HEK293 (cell line): ENCODE measurements around the gene NTRK3.

Source experiments
- CTCF ChIA-PET: fragments of 350-600 bp; formaldehyde crosslinking; extraction: SDS; loops from one replicate; lab custom pipeline; 2021; ENCODE audit warnings: antibody characterized with exemption; lab: Yijun Ruan, JAX
- POLR2A ChIA-PET: fragments of 300-600 bp; formaldehyde crosslinking; extraction: SDS; loops from one replicate; lab custom pipeline; 2020; ENCODE audit warnings: antibody characterized with exemption, inconsistent platforms; lab: Yijun Ruan, JAX
- H3K27ac ChIP-seq: fragments of 200-500 bp; sonication (Bioruptor generic); 2 replicates; pipeline ENCODE4 v1.5.1; 2014; ENCODE audit warnings: low read depth, low read length, control low read depth, inconsistent platforms; ENCODE audit errors: extremely low read depth
- H3K36me3 ChIP-seq, 2 experiments: fragments of 200-500 bp in 1 of 2; sonication (Bioruptor generic) in 1 of 2; 1 replicate in 1 of 2; 2 replicates in 1 of 2; pipeline ENCODE4 v1.5.1; 2014 to 2017; ENCODE audit warnings: inconsistent platforms in 2 of 2, low read length in 2 of 2; ENCODE audit not compliant: control insufficient read depth in 2 of 2, insufficient read depth in 1 of 2
- H3K4me1 ChIP-seq: fragments of 200-500 bp; sonication (Bioruptor generic); 2 replicates; pipeline ENCODE4 v1.5.1; 2014; ENCODE audit warnings: mild to moderate bottlenecking, low read length, inconsistent platforms; ENCODE audit not compliant: control insufficient read depth, insufficient read depth
- H3K4me3 ChIP-seq: 2 replicates; pipeline ENCODE4 v1.5.1; 2011; ENCODE audit warnings: low read depth, mild to moderate bottlenecking, control low read depth, low read length, moderate library complexity
- H3K9me3 ChIP-seq: fragments of 200-500 bp; sonication (Bioruptor generic); 2 replicates; pipeline ENCODE4 v1.5.1; 2014; ENCODE audit warnings: low read depth, low read length, inconsistent platforms; ENCODE audit not compliant: control insufficient read depth, insufficient read depth
- KLF16 ChIP-seq: fragments of 450-650 bp; formaldehyde crosslinking; IDR thresholded peaks from 2 replicates; pipeline ENCODE4 v1.5.1; 2017; ENCODE audit warnings: missing biosample characterization, missing genetic modification characterization
- MEIS1 ChIP-seq: sonication (generic); formaldehyde crosslinking; IDR thresholded peaks from 2 replicates; pipeline ENCODE4 v1.8.1; 2022; ENCODE audit warnings: missing genetic modification reagents, mild to moderate bottlenecking, borderline replicate concordance
- TCF7L2 ChIP-seq: IDR thresholded peaks from 2 replicates; pipeline ENCODE4 v1.6.1; 2011; ENCODE audit warnings: low read depth, mild to moderate bottlenecking, inconsistent platforms, low read length, moderate library complexity, borderline replicate concordance
- ZBTB21 ChIP-seq: fragments of 450-650 bp; formaldehyde crosslinking; IDR thresholded peaks from 2 replicates; pipeline ENCODE4 v1.5.1; 2017; ENCODE audit warnings: missing biosample characterization, missing genetic modification characterization
- ZBTB7A ChIP-seq: fragments of 450-650 bp; formaldehyde crosslinking; IDR thresholded peaks from 2 replicates; pipeline ENCODE4 v1.5.1; 2016; ENCODE audit warnings: low read depth, missing biosample characterization, missing genetic modification characterization
- ZNF121 ChIP-seq: fragments of 450-650 bp; formaldehyde crosslinking; IDR thresholded peaks from 2 replicates; pipeline ENCODE4 v1.5.1; 2016; ENCODE audit warnings: missing biosample characterization, missing genetic modification characterization
- ZNF174 ChIP-seq: fragments of 450-650 bp; formaldehyde crosslinking; IDR thresholded peaks from 2 replicates; pipeline ENCODE4 v1.5.0; 2017; ENCODE audit warnings: missing biosample characterization, mild to moderate bottlenecking, missing genetic modification characterization
- ZNF184 ChIP-seq: fragments of 450-650 bp; IDR thresholded peaks from 2 replicates; pipeline ENCODE4 v1.5.1; 2018; ENCODE audit warnings: missing biosample characterization, mild to moderate bottlenecking, missing genetic modification characterization
- ZNF23 ChIP-seq: fragments of 450-650 bp; formaldehyde crosslinking; IDR thresholded peaks from 2 replicates; pipeline ENCODE4 v1.5.1; 2016; ENCODE audit warnings: missing biosample characterization, missing genetic modification characterization, borderline replicate concordance
- ZNF239 ChIP-seq: fragments of 450-650 bp; formaldehyde crosslinking; IDR thresholded peaks from 2 replicates; pipeline ENCODE4 v1.5.1; 2016; ENCODE audit warnings: missing biosample characterization, missing genetic modification characterization
- ZNF266 ChIP-seq: fragments of 450-650 bp; formaldehyde crosslinking; IDR thresholded peaks from 2 replicates; pipeline ENCODE4 v1.5.1; 2016; ENCODE audit warnings: missing biosample characterization, missing genetic modification characterization, low read depth
- ZNF544 ChIP-seq: fragments of 450-650 bp; formaldehyde crosslinking; IDR thresholded peaks from 2 replicates; pipeline ENCODE4 v1.5.0; 2017; ENCODE audit warnings: missing biosample characterization, missing genetic modification characterization
- ZNF610 ChIP-seq: fragments of 450-650 bp; formaldehyde crosslinking; IDR thresholded peaks from 2 replicates; pipeline ENCODE4 v1.5.1; 2016; ENCODE audit warnings: missing biosample characterization, missing genetic modification characterization, borderline replicate concordance
- ZNF677 ChIP-seq: fragments of 450-650 bp; IDR thresholded peaks from 2 replicates; pipeline ENCODE4 v1.5.0; 2018; ENCODE audit warnings: missing biosample characterization, mild to moderate bottlenecking, missing genetic modification characterization, moderate library complexity
- ZNF768 ChIP-seq: fragments of 450-650 bp; formaldehyde crosslinking; IDR thresholded peaks from 2 replicates; pipeline ENCODE4 v1.5.1; 2018; ENCODE audit warnings: missing biosample characterization, mild to moderate bottlenecking, missing genetic modification characterization
- ZNF776 ChIP-seq: fragments of 450-650 bp; formaldehyde crosslinking; IDR thresholded peaks from 2 replicates; pipeline ENCODE4 v1.5.0; 2017; ENCODE audit warnings: missing biosample characterization, missing genetic modification characterization, borderline replicate concordance
- TF ChIP-seq, protein P1 (sequence below): fragments of 450-650 bp; formaldehyde crosslinking; IDR thresholded peaks from 2 replicates; pipeline ENCODE4; 2016; ENCODE audit warnings: missing biosample characterization, missing genetic modification characterization
- TF ChIP-seq, protein P2 (sequence below): fragments of 450-650 bp; formaldehyde crosslinking; IDR thresholded peaks from 2 replicates; pipeline ENCODE4 v1.5.1; 2016; ENCODE audit warnings: missing biosample characterization, missing genetic modification characterization
- TF ChIP-seq, protein P3 (sequence below): fragments of 450-650 bp; formaldehyde crosslinking; IDR thresholded peaks from 2 replicates; pipeline ENCODE4 v1.5.1; 2017; ENCODE audit warnings: missing biosample characterization, missing genetic modification characterization
- TF ChIP-seq, protein P4 (sequence below): fragments of 450-650 bp; formaldehyde crosslinking; IDR thresholded peaks from 2 replicates; pipeline ENCODE4 v1.5.1; 2016; ENCODE audit warnings: missing biosample characterization, missing genetic modification characterization
- TF ChIP-seq, protein P5 (sequence below): fragments of 450-650 bp; formaldehyde crosslinking; IDR thresholded peaks from 2 replicates; pipeline ENCODE4 v1.5.1; 2016; ENCODE audit warnings: missing biosample characterization, missing genetic modification characterization

Gene NTRK3

DNA sequence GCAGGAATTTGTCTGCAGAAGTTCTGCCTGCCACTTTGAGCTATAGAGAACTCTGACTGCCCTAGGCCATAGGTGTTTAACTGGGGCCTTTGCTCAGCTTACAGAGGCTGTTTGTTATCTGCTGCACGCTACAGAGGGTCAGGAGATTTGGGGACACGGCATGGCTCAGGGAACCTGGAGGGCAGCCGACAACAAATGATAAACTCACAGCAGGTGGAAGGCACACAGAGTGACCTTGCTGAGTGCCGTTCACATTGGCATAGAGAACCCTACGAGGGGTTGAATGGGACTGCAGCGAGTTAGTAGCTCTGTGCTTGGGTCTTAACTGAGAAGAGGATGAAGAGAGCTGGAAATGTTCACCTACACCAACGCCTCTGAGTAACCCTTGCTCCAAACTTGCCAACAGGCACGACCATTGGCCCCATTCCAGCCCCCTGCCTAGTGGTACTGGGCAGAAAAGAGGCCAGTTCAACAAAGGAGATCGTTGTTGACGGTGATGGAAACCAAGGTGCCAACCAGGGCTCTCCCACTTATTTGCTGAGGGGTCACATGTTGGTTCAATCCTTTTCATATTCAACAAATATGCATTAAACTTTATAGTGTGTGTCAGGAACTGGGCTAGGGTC lies 301.1 kb downstream of the NTRK3 start:
- Histone ChIP-seq H3K4me1 (no peaks in the 10 kb centered on the region), H3K4me3 (no peak overlapping the region), H3K9me3 (no peaks in the 10 kb centered on the region), H3K27ac (no peak overlapping the region), H3K36me3 (no peaks in the 10 kb centered on the region)
- ChIA-PET CTCF (interaction anchor here (0.7 kb wide), 1 partner anchor 660 kb away, joined by 3 read pairs; no protein-coding TSS in a partner anchor), POLR2A (no interaction called here)
- TF ChIP-seq TCF7L2 (no peak), ZNF544 (no peak), ZNF677 (tag by site-specific recombination) (no peak), ZNF768 (tag by site-specific recombination) (no peak), ZNF239 (tag by site-specific recombination) (no peak), MEIS1 (CRISPR knock-in tag) (no peak), ZNF184 (tag by site-specific recombination) (no peak), ZNF776 (no peak), ZNF23 (tag by site-specific recombination) (no peak)
- TF ChIP-seq, protein P1, sequence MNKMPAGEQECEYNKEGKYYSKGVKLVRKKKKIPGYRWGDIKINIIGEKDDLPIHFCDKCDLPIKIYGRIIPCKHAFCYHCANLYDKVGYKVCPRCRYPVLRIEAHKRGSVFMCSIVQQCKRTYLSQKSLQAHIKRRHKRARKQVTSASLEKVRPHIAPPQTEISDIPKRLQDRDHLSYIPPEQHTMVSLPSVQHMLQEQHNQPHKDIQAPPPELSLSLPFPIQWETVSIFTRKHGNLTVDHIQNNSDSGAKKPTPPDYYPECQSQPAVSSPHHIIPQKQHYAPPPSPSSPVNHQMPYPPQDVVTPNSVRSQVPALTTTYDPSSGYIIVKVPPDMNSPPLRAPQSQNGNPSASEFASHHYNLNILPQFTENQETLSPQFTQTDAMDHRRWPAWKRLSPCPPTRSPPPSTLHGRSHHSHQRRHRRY (tag by site-specific recombination) = no peak
- TF ChIP-seq, protein P2, sequence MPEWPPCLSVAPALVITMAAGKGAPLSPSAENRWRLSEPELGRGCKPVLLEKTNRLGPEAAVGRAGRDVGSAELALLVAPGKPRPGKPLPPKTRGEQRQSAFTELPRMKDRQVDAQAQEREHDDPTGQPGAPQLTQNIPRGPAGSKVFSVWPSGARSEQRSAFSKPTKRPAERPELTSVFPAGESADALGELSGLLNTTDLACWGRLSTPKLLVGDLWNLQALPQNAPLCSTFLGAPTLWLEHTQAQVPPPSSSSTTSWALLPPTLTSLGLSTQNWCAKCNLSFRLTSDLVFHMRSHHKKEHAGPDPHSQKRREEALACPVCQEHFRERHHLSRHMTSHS (tag by site-specific recombination) = no peak

DNA sequence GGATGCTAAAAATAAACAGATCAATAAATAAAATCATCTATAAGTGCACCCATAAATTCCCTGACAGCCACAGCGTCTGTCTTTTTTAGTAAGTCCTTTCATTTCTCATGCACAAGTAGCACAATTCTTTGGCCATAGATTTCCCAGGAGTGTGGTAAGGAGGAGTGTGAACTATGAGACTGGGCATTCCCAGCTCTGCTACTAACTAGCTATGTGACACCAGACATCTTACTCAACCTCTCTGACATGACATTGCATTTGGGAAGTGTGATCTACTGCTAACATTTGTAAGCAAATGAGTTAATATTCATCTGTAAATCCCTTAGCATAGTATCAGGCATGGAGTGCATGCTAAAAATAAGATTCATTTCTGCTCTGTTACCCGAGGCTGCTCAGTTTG lies 301.7 kb downstream of the NTRK3 start:
- Histone ChIP-seq H3K4me3 (no peak overlapping the region), H3K4me1 (no peaks in the 10 kb centered on the region), H3K9me3 (no peaks in the 10 kb centered on the region), H3K27ac (no peak overlapping the region), H3K36me3 (no peaks in the 10 kb centered on the region)
- ChIA-PET CTCF (interaction anchor here (0.6 kb wide), 1 partner anchor 306 kb away, joined by 3 read pairs; no protein-coding TSS in a partner anchor), POLR2A (no interaction called here)
- no peak for TF ChIP-seq ZBTB21 (tag by site-specific recombination)
- TF ChIP-seq, protein P3, sequence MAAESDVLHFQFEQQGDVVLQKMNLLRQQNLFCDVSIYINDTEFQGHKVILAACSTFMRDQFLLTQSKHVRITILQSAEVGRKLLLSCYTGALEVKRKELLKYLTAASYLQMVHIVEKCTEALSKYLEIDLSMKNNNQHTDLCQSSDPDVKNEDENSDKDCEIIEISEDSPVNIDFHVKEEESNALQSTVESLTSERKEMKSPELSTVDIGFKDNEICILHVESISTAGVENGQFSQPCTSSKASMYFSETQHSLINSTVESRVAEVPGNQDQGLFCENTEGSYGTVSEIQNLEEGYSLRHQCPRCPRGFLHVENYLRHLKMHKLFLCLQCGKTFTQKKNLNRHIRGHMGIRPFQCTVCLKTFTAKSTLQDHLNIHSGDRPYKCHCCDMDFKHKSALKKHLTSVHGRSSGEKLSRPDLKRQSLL (tag by site-specific recombination) = no peak
- TF ChIP-seq ZNF610 (tag by site-specific recombination) = no peak
- TF ChIP-seq, protein P4, sequence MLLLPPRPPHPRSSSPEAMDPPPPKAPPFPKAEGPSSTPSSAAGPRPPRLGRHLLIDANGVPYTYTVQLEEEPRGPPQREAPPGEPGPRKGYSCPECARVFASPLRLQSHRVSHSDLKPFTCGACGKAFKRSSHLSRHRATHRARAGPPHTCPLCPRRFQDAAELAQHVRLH (tag by site-specific recombination) = no peak
- TF ChIP-seq ZNF266 (tag by site-specific recombination) = no peak

DNA sequence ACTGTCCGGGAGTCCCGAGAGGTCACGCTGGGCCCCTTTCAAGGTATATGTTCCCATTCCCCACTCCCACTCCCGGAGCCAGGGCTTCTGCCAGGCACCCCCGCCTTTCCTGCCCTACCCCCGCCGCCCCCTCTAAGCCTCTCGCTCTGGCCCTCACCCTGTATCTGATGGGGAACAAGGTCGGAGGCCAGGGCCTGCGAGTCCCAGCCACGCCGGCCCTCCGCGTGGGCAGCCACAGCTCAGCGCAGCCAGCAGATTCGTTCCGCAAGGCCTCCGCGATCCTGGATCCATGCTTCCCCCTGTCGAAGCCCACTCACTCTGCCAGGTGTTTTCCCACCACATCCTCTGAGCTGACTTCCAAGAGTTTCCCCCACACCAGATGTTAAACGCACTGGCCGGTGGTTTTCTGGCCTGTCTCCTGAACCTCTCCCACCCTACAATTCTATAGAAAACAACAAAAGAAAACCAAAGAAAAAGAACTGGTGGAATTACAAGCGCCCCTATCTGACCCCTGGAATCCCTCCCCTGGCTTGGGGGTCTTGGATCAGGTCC lies 303.7 kb downstream of the NTRK3 start:
- Histone ChIP-seq H3K27ac (no peak overlapping the region), H3K4me3 (no peak overlapping the region), H3K9me3 (no peaks in the 10 kb centered on the region), H3K4me1 (no peaks in the 10 kb centered on the region), H3K36me3 (no peaks in the 10 kb centered on the region)
- ChIA-PET CTCF (no interaction called here), POLR2A (no interaction called here)
- no peak for TF ChIP-seq ZNF121 (tag by site-specific recombination)
- TF ChIP-seq KLF16 (tag by site-specific recombination) = no peak
- no peak for TF ChIP-seq ZBTB7A (tag by site-specific recombination)
- TF ChIP-seq, protein P1 (tag by site-specific recombination) = no peak
- TF ChIP-seq, protein P5, sequence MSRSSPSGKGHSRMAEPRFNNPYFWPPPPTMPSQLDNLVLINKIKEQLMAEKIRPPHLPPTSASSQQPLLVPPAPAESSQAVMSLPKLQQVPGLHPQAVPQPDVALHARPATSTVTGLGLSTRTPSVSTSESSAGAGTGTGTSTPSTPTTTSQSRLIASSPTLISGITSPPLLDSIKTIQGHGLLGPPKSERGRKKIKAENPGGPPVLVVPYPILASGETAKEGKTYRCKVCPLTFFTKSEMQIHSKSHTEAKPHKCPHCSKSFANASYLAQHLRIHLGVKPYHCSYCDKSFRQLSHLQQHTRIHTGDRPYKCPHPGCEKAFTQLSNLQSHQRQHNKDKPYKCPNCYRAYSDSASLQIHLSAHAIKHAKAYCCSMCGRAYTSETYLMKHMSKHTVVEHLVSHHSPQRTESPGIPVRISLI (tag by site-specific recombination) = no peak
- no peak for TF ChIP-seq ZNF174 (tag by site-specific recombination)
